SK-N-SH treated with all-trans-retinoic acid at 6 μM for 48 hours (cell line): Measurements from ENCODE around the gene GAREM1.

ENCODE experiments used
- ARNTL ChIP-seq: fragments of 450-650 bp; formaldehyde crosslinking; IDR thresholded peaks from 2 replicates; pipeline ENCODE4 v1.5.0; 2020; ENCODE audit warnings: low read depth, mild to moderate bottlenecking, moderate library complexity, borderline replicate concordance
- CREB5 ChIP-seq: fragments of 250-450 bp; sonication (Bioruptor Pico); IDR thresholded peaks from 2 replicates; pipeline ENCODE4 v1.5.1; 2020; ENCODE audit warnings: low read depth, mild to moderate bottlenecking, moderate library complexity
- ESRRG ChIP-seq: fragments of 250-450 bp; sonication (Bioruptor Pico); IDR thresholded peaks from 2 replicates; pipeline ENCODE4 v1.6.1; 2021; ENCODE audit warnings: mild to moderate bottlenecking
- PATZ1 ChIP-seq: fragments of 250-450 bp; sonication (Bioruptor Pico); IDR thresholded peaks from 2 replicates; pipeline ENCODE4 v1.8.0; 2020; ENCODE audit warnings: mild to moderate bottlenecking, moderate library complexity, borderline replicate concordance
- PPARA ChIP-seq: fragments of 250-450 bp; sonication (Bioruptor Pico); IDR thresholded peaks from 2 replicates; pipeline ENCODE4 v1.5.0; 2020; ENCODE audit warnings: mild to moderate bottlenecking, borderline replicate concordance
- SNAI2 ChIP-seq: fragments of 250-450 bp; sonication (Bioruptor Pico); IDR thresholded peaks from 2 replicates; pipeline ENCODE4 v1.5.0; 2020; ENCODE audit warnings: mild to moderate bottlenecking, moderate library complexity
- TCF4 ChIP-seq: fragments of 250-450 bp; sonication (Bioruptor Pico); IDR thresholded peaks from 2 replicates; pipeline ENCODE4 v1.8.0; 2021; ENCODE audit warnings: mild to moderate bottlenecking, moderate library complexity, borderline replicate concordance
- TOX ChIP-seq: fragments of 250-450 bp; sonication (Bioruptor Pico); IDR thresholded peaks from 2 replicates; pipeline ENCODE4 v1.8.0; 2021; ENCODE audit warnings: mild to moderate bottlenecking, moderate library complexity, borderline replicate concordance
- ZC3H10 ChIP-seq: fragments of 250-450 bp; sonication (Bioruptor Pico); IDR thresholded peaks from 2 replicates; pipeline ENCODE4 v1.5.1; 2021; ENCODE audit warnings: mild to moderate bottlenecking, moderate library complexity
- ZFP3 ChIP-seq: fragments of 250-450 bp; sonication (Bioruptor Pico); IDR thresholded peaks from 2 replicates; pipeline ENCODE4 v1.5.0; 2020; ENCODE audit warnings: mild to moderate bottlenecking, moderate library complexity
- ZFP30 ChIP-seq: fragments of 450-650 bp; formaldehyde crosslinking; IDR thresholded peaks from 2 replicates; pipeline ENCODE4 v1.5.0; 2022; ENCODE audit warnings: mild to moderate bottlenecking, moderate library complexity
- ZNF565 ChIP-seq: fragments of 450-650 bp; formaldehyde crosslinking; conservative IDR thresholded peaks from 2 replicates; pipeline ENCODE4 v1.5.0; 2020; ENCODE audit warnings: low read depth, mild to moderate bottlenecking, moderate library complexity

GRCh38 chr18:32337821-32338220 lies 132.9 kb downstream of the GAREM1 start:
- TF ChIP-seq ZFP30 (CRISPR knock-in tag) (no peak), TCF4 (CRISPR knock-in tag) (no peak), ZNF565 (CRISPR knock-in tag) (no peak), PATZ1 (CRISPR knock-in tag) (no peak), ARNTL (no peak), CREB5 (no peak), PPARA (CRISPR knock-in tag) (no peak), ZC3H10 (no peak), TOX (CRISPR knock-in tag) (no peak), ZFP3 (no peak), ESRRG (no peak), SNAI2 (CRISPR knock-in tag) (no peak)
